GM13977 (cell line): ENCODE data around the gene CAMKMT.

Experiments used
- DNase-seq: peaks from one replicate; pipeline ENCODE4 v3.0.0; 2012; ENCODE audit warnings: low spot score
- CTCF ChIP-seq: IDR thresholded peaks from 2 replicates; pipeline ENCODE4 v1.5.1; 2012; ENCODE audit warnings: mild to moderate bottlenecking, control low read depth; ENCODE audit not compliant: insufficient read depth; ENCODE audit errors: extremely low read depth, missing control alignments
- in situ Hi-C: fragments of 300-500 bp; cut with MboI; formaldehyde crosslinking; loops from one replicate; pipeline ENCODE4 v1.12.0; 2022; ENCODE audit warnings: low sequenced_read_pairs, low pct_unique_long_range_greater_than_20kb, mixed read lengths, inconsistent platforms; ENCODE audit not compliant: unreplicated experiment

Gene CAMKMT

GRCh38 chr2:44546459-44547127 is 184.8 kb downstream of the CAMKMT start:
- TF ChIP-seq CTCF = no peak
- in situ Hi-C loops = no loop called here
- peak; percentile 24 for DNase-seq

- no peak for TF ChIP-seq CTCF
- in situ Hi-C loops = no loop called here
- no peak for DNase-seq
Observed at GRCh38 chr2:44547718-44548117, 186.0 kb downstream of the CAMKMT start.

GRCh38 chr2:44548221-44549098 is 186.7 kb downstream of the CAMKMT start:
- in situ Hi-C loops = no loop called here
- no peak for TF ChIP-seq CTCF
- DNase-seq = no peak

GRCh38 chr2:44549099-44549471 is 187.3 kb downstream of the CAMKMT start:
- DNase-seq = no peak
- no peak for TF ChIP-seq CTCF
- in situ Hi-C loops = no loop called here

- DNase-seq = no peak
- in situ Hi-C loops = no loop called here
- no peak for TF ChIP-seq CTCF
Observed at GRCh38 chr2:44549856-44550255, 188.1 kb downstream of the CAMKMT start.

- no peak for TF ChIP-seq CTCF
- DNase-seq = peak; percentile 15
- in situ Hi-C loops = no loop called here
Observed at GRCh38 chr2:44550561-44550960, 188.8 kb downstream of the CAMKMT start.
